Measurements from ENCODE around the gene RIPK3. TPM values are rescaled to one million over a fixed set of nuclear protein-coding genes. Genes with fewer than 3 reads are reported as not detected.
"Not testable (repeated sequence)": the region's sequence is repeated elsewhere in the genome, so short reads cannot be mapped to it uniquely, and the experiment has no call there.

RIPK3 gene
- total RNA-seq, 1 donor from 2014 or later = 0.95 TPM

GRCh38 chr14:24360281-24360680 is 20.5 kb upstream of the RIPK3 start:
- peaks cover 27% of the 10 kb centered on the region for H3K27me3 Mint-ChIP-seq (ENCODE audit: low read depth, unreplicated experiment)
- H3K27ac Mint-ChIP-seq (ENCODE audit: unreplicated experiment) = no peak overlapping the region
- TF ChIP-seq CTCF (IDR thresholded peaks at IDR 0.05; ENCODE audit: insufficient read depth, low read depth, low read length) = no peak
- no peak for TF ChIP-seq EZH2 (IDR thresholded peaks at IDR 0.05; ENCODE audit: insufficient read depth, low read length)

GRCh38 chr14:24356208-24356607 is 16.4 kb upstream of the RIPK3 start:
- no peak overlapping the region for H3K4me2 ChIP-seq (ENCODE audit: low read length)
- DNase-seq (ENCODE audit: low read depth) = no peak
- H3K27ac ChIP-seq (ENCODE audit: low read depth, low read length) = no peak overlapping the region
- peaks cover 36% of the 10 kb centered on the region for H3K27me3 Mint-ChIP-seq (ENCODE audit: low read depth, unreplicated experiment)
- H3K36me3 Mint-ChIP-seq (ENCODE audit: low read depth, unreplicated experiment) = no peaks in the 10 kb centered on the region
- no peak overlapping the region for H2AFZ ChIP-seq (ENCODE audit: low read depth, low read length)
- H3K9me3 ChIP-seq (ENCODE audit: insufficient read depth, low read depth, low read length) = no peaks in the 10 kb centered on the region
- no peaks in the 10 kb centered on the region for H4K20me1 ChIP-seq (ENCODE audit: insufficient read depth, low read length)
- TF ChIP-seq CTCF (IDR thresholded peaks at IDR 0.05; ENCODE audit: insufficient read depth, low read depth, low read length) (no peak), EZH2 (IDR thresholded peaks at IDR 0.05; ENCODE audit: insufficient read depth, low read length) (no peak)
- FAIRE-seq = no peak
- H3K9me3 Mint-ChIP-seq (ENCODE audit: unreplicated experiment) = peaks cover 2% of the 10 kb centered on the region
- H3K79me2 ChIP-seq (ENCODE audit: insufficient read depth, low read length) = no peaks in the 10 kb centered on the region
- H3K4me3 Mint-ChIP-seq (ENCODE audit: unreplicated experiment) = no peak overlapping the region
- no peak overlapping the region for H3K27ac Mint-ChIP-seq (ENCODE audit: unreplicated experiment)
- H3K9ac ChIP-seq (ENCODE audit: low read length) = no peak overlapping the region
- no peak overlapping the region for H3K4me3 ChIP-seq (ENCODE audit: insufficient read depth, low read depth, low read length)
- no peaks in the 10 kb centered on the region for H3K36me3 ChIP-seq (ENCODE audit: insufficient read depth, low read length)
- H3K4me1 ChIP-seq (ENCODE audit: insufficient read depth, low read length) = no peaks in the 10 kb centered on the region
- H3K27me3 ChIP-seq (ENCODE audit: insufficient read depth, low read length) = peaks cover 24% of the 10 kb centered on the region
- H3K4me1 Mint-ChIP-seq (ENCODE audit: low read depth, unreplicated experiment) = peaks cover 2% of the 10 kb centered on the region

More at GRCh38 chr14:24360281-24360680, 20.5 kb upstream of the RIPK3 start:
- Histone ChIP-seq H3K27me3 (ENCODE audit: insufficient read depth, low read length) (peaks cover 5% of the 10 kb centered on the region), H3K36me3 (ENCODE audit: insufficient read depth, low read length) (no peaks in the 10 kb centered on the region), H3K9ac (ENCODE audit: low read length) (no peak overlapping the region), H3K9me3 (ENCODE audit: insufficient read depth, low read depth, low read length) (no peaks in the 10 kb centered on the region), H2AFZ (ENCODE audit: low read depth, low read length) (no peak overlapping the region), H3K79me2 (ENCODE audit: insufficient read depth, low read length) (no peaks in the 10 kb centered on the region), H3K4me3 (ENCODE audit: insufficient read depth, low read depth, low read length) (no peak overlapping the region), H3K4me2 (ENCODE audit: low read length) (no peak overlapping the region), H3K27ac (ENCODE audit: low read depth, low read length) (no peak overlapping the region), H3K4me1 (ENCODE audit: insufficient read depth, low read length) (peaks cover 4% of the 10 kb centered on the region), H4K20me1 (ENCODE audit: insufficient read depth, low read length) (no peaks in the 10 kb centered on the region)
- Mint-ChIP-seq H3K4me1 (ENCODE audit: low read depth, unreplicated experiment) (peaks cover 5% of the 10 kb centered on the region), H3K36me3 (ENCODE audit: low read depth, unreplicated experiment) (no peaks in the 10 kb centered on the region), H3K9me3 (ENCODE audit: unreplicated experiment) (no peaks in the 10 kb centered on the region), H3K4me3 (ENCODE audit: unreplicated experiment) (no peak overlapping the region)
- DNase-seq (ENCODE audit: low read depth) (no peak), FAIRE-seq (no peak)

GRCh38 chr14:24355009-24355408 is 15.2 kb upstream of the RIPK3 start:
- Histone ChIP-seq H3K4me1 (ENCODE audit: insufficient read depth, low read length) (no peaks in the 10 kb centered on the region), H2AFZ (ENCODE audit: low read depth, low read length) (no peak overlapping the region), H4K20me1 (ENCODE audit: insufficient read depth, low read length) (no peaks in the 10 kb centered on the region), H3K27me3 (ENCODE audit: insufficient read depth, low read length) (peaks cover 32% of the 10 kb centered on the region), H3K4me2 (ENCODE audit: low read length) (no peak overlapping the region), H3K9ac (ENCODE audit: low read length) (no peak overlapping the region), H3K9me3 (ENCODE audit: insufficient read depth, low read depth, low read length) (no peaks in the 10 kb centered on the region), H3K4me3 (ENCODE audit: insufficient read depth, low read depth, low read length) (no peak overlapping the region), H3K79me2 (ENCODE audit: insufficient read depth, low read length) (no peaks in the 10 kb centered on the region), H3K36me3 (ENCODE audit: insufficient read depth, low read length) (no peaks in the 10 kb centered on the region), H3K27ac (ENCODE audit: low read depth, low read length) (no peak overlapping the region)
- DNase-seq (ENCODE audit: low read depth) (no peak), FAIRE-seq (no peak)
- TF ChIP-seq CTCF (IDR thresholded peaks at IDR 0.05; ENCODE audit: insufficient read depth, low read depth, low read length) (no peak), EZH2 (IDR thresholded peaks at IDR 0.05; ENCODE audit: insufficient read depth, low read length) (no peak)
- Mint-ChIP-seq H3K9me3 (ENCODE audit: unreplicated experiment) (peaks cover 2% of the 10 kb centered on the region), H3K4me1 (ENCODE audit: low read depth, unreplicated experiment) (peaks cover 2% of the 10 kb centered on the region), H3K27ac (ENCODE audit: unreplicated experiment) (no peak overlapping the region), H3K27me3 (ENCODE audit: low read depth, unreplicated experiment) (peaks cover 38% of the 10 kb centered on the region), H3K4me3 (ENCODE audit: unreplicated experiment) (no peak overlapping the region), H3K36me3 (ENCODE audit: low read depth, unreplicated experiment) (no peaks in the 10 kb centered on the region)

- H3K9me3 Mint-ChIP-seq (ENCODE audit: unreplicated experiment); H3K27ac ChIP-seq (ENCODE audit: low read depth, low read length); H3K4me1 Mint-ChIP-seq (ENCODE audit: low read depth, unreplicated experiment); H3K9me3 ChIP-seq (ENCODE audit: insufficient read depth, low read depth, low read length); H3K4me2 ChIP-seq (ENCODE audit: low read length); H3K27ac Mint-ChIP-seq (ENCODE audit: unreplicated experiment); H2AFZ ChIP-seq (ENCODE audit: low read depth, low read length); H3K4me1 ChIP-seq (ENCODE audit: insufficient read depth, low read length); DNase-seq (ENCODE audit: low read depth); H3K9ac ChIP-seq (ENCODE audit: low read length); FAIRE-seq; H3K4me3 Mint-ChIP-seq (ENCODE audit: unreplicated experiment); H4K20me1 ChIP-seq (ENCODE audit: insufficient read depth, low read length); H3K36me3 ChIP-seq (ENCODE audit: insufficient read depth, low read length); H3K79me2 ChIP-seq (ENCODE audit: insufficient read depth, low read length); H3K4me3 ChIP-seq (ENCODE audit: insufficient read depth, low read depth, low read length); H3K36me3 Mint-ChIP-seq (ENCODE audit: low read depth, unreplicated experiment): not testable (repeated sequence)
- H3K27me3 ChIP-seq (ENCODE audit: insufficient read depth, low read length) = peaks cover 36% of the 10 kb centered on the region
- peaks cover 40% of the 10 kb centered on the region for H3K27me3 Mint-ChIP-seq (ENCODE audit: low read depth, unreplicated experiment)
Observed at GRCh38 chr14:24354482-24354825, 14.7 kb upstream of the RIPK3 start.

All from astrocyte (in vitro differentiated cells and primary cell).